ENCODE measurements around the gene PPARGC1A. TPM values are rescaled to one million over a fixed set of nuclear protein-coding genes. Genes with fewer than 3 reads are reported as not detected.

PPARGC1A gene
- total and polyA plus RNA-seq, 2 experiments from 2014 or later = 6.7 to 16.6 TPM

- H3K4me3 ChIP-seq = no peak overlapping the region
- H3K4me1 ChIP-seq (ENCODE audit: insufficient read depth) = peaks cover 9% of the 10 kb centered on the region
- no peaks in the 10 kb centered on the region for H3K36me3 ChIP-seq (replicated peaks; ENCODE audit: insufficient read depth, low read depth)
- no peak overlapping the region for H3K4me2 ChIP-seq
- H3K9me3 ChIP-seq (ENCODE audit: low read depth) = no peaks in the 10 kb centered on the region
- no peak overlapping the region for H2AFZ ChIP-seq
- DNase-seq (ENCODE audit: low spot score) = no peak
- no peaks in the 10 kb centered on the region for H4K20me1 ChIP-seq (ENCODE audit: insufficient read depth, poor library complexity, severe bottlenecking)
- H3K27ac ChIP-seq = no peak overlapping the region
- 81% methylated on average over 1 of the region's 1 CpG for WGBS (ENCODE audit: low lambda C conversion rate, missing lambda C conversion rate)
- H3K27me3 ChIP-seq = no peaks in the 10 kb centered on the region
- H3K79me2 ChIP-seq = no peaks in the 10 kb centered on the region
- no peaks in the 10 kb centered on the region for H3K9me2 ChIP-seq (replicated peaks; ENCODE audit: insufficient read depth)
- TF ChIP-seq CTCF (IDR thresholded peaks at IDR 0.05; ENCODE audit: poor library complexity) = no peak
- no peak for TF ChIP-seq EZH2 (IDR thresholded peaks at IDR 0.05; ENCODE audit: borderline replicate concordance)
Observed at GRCh38 chr4:23822181-23822580, 67.7 kb downstream of the PPARGC1A start.

- Histone ChIP-seq H2AFZ (no peak overlapping the region), H3K79me2 (no peaks in the 10 kb centered on the region), H3K27me3 (no peaks in the 10 kb centered on the region), H3K36me3 (replicated peaks; ENCODE audit: insufficient read depth, low read depth) (no peaks in the 10 kb centered on the region), H3K4me2 (no peak overlapping the region), H3K4me3 (no peak overlapping the region), H3K4me1 (ENCODE audit: insufficient read depth) (peaks cover 9% of the 10 kb centered on the region), H3K9me3 (ENCODE audit: low read depth) (no peaks in the 10 kb centered on the region), H3K27ac (no peak overlapping the region), H3K9me2 (replicated peaks; ENCODE audit: insufficient read depth) (no peaks in the 10 kb centered on the region), H4K20me1 (ENCODE audit: insufficient read depth, poor library complexity, severe bottlenecking) (no peaks in the 10 kb centered on the region)
- DNase-seq (ENCODE audit: low spot score) = peak; percentile 11
- WGBS (ENCODE audit: low lambda C conversion rate, missing lambda C conversion rate) = 85% methylated on average over 1 of the region's 1 CpG
- TF ChIP-seq CTCF (IDR thresholded peaks at IDR 0.05; ENCODE audit: poor library complexity) = no peak
- no peak for TF ChIP-seq EZH2phosphoT487 (IDR thresholded peaks at IDR 0.05; ENCODE audit: low read depth, severe bottlenecking, unreplicated experiment)
- TF ChIP-seq EZH2 (IDR thresholded peaks at IDR 0.05; ENCODE audit: borderline replicate concordance) = no peak
Observed at GRCh38 chr4:23819041-23819511, 70.8 kb downstream of the PPARGC1A start.

- Histone ChIP-seq H3K79me2 (no peaks in the 10 kb centered on the region), H3K4me3 (no peak overlapping the region), H2AFZ (no peak overlapping the region), H3K27ac (no peak overlapping the region), H3K9me2 (replicated peaks; ENCODE audit: insufficient read depth) (no peaks in the 10 kb centered on the region), H3K27me3 (no peaks in the 10 kb centered on the region), H4K20me1 (ENCODE audit: insufficient read depth, poor library complexity, severe bottlenecking) (no peaks in the 10 kb centered on the region), H3K36me3 (replicated peaks; ENCODE audit: insufficient read depth, low read depth) (no peaks in the 10 kb centered on the region), H3K4me1 (ENCODE audit: insufficient read depth) (peaks cover 9% of the 10 kb centered on the region), H3K4me2 (peak overlapping the region; percentile 40), H3K9me3 (ENCODE audit: low read depth) (no peaks in the 10 kb centered on the region)
- DNase-seq (ENCODE audit: low spot score) = peak; percentile 9
- TF ChIP-seq EZH2phosphoT487 (IDR thresholded peaks at IDR 0.05; ENCODE audit: low read depth, severe bottlenecking, unreplicated experiment) = no peak
- no peak for TF ChIP-seq CTCF (IDR thresholded peaks at IDR 0.05; ENCODE audit: poor library complexity)
- no peak for TF ChIP-seq EZH2 (IDR thresholded peaks at IDR 0.05; ENCODE audit: borderline replicate concordance)
- WGBS (ENCODE audit: low lambda C conversion rate, missing lambda C conversion rate) = 38% methylated on average over 7 of the region's 7 CpGs
Observed at GRCh38 chr4:23818097-23818885, 71.6 kb downstream of the PPARGC1A start.
